HCT116 (cell line): Measurements from ENCODE around the gene TSPAN11.

Experiments
- CBX3 ChIP-seq: IDR thresholded peaks from 2 replicates; pipeline ENCODE4 v1.6.1; 2012; ENCODE audit warnings: low read depth
- EGR1 ChIP-seq: IDR thresholded peaks from 2 replicates; pipeline ENCODE4 v1.6.1; 2012; ENCODE audit warnings: low read depth
- POLR2AphosphoS5 ChIP-seq: IDR thresholded peaks from 2 replicates; pipeline ENCODE4 v1.6.1; 2011; ENCODE audit warnings: mild to moderate bottlenecking, low read depth, low read length, moderate library complexity
- REST ChIP-seq: IDR thresholded peaks from 2 replicates; pipeline ENCODE4 v1.6.1; 2012; ENCODE audit warnings: low read depth
- TCF7L2 ChIP-seq: IDR thresholded peaks from 2 replicates; pipeline ENCODE4 v1.7.0; 2011; ENCODE audit warnings: borderline replicate concordance, inconsistent platforms; ENCODE audit not compliant: insufficient read depth, insufficient read length; ENCODE audit errors: extremely low read depth
- TF ChIP-seq, protein P1 (sequence below), 3 experiments: fragments of 200-600 bp in 1 of 3; sonication (generic) in 1 of 3; IDR thresholded peaks in 2 of 3; conservative IDR thresholded peaks in 1 of 3; 2 replicates each; pipeline ENCODE4 v1.5.1; 2012 to 2017; ENCODE audit warnings: low read depth in 2 of 3, low read length in 2 of 3, antibody characterized with exemption in 1 of 3, borderline replicate concordance in 1 of 3, control low read depth in 1 of 3, mild to moderate bottlenecking in 1 of 3, mixed read lengths in 1 of 3, mixed run types in 1 of 3, moderate library complexity in 1 of 3; ENCODE audit not compliant: insufficient read depth in 1 of 3

GRCh38 chr12:31019561-31019960 is 93.0 kb downstream of the TSPAN11 start:
- TF ChIP-seq POLR2AphosphoS5 (no peak), EGR1 (no peak), CBX3 (no peak), REST (no peak), TCF7L2 (no peak)
- TF ChIP-seq, protein P1, sequence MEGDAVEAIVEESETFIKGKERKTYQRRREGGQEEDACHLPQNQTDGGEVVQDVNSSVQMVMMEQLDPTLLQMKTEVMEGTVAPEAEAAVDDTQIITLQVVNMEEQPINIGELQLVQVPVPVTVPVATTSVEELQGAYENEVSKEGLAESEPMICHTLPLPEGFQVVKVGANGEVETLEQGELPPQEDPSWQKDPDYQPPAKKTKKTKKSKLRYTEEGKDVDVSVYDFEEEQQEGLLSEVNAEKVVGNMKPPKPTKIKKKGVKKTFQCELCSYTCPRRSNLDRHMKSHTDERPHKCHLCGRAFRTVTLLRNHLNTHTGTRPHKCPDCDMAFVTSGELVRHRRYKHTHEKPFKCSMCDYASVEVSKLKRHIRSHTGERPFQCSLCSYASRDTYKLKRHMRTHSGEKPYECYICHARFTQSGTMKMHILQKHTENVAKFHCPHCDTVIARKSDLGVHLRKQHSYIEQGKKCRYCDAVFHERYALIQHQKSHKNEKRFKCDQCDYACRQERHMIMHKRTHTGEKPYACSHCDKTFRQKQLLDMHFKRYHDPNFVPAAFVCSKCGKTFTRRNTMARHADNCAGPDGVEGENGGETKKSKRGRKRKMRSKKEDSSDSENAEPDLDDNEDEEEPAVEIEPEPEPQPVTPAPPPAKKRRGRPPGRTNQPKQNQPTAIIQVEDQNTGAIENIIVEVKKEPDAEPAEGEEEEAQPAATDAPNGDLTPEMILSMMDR (IDR thresholded peaks at IDR 0.05 in 2 of 3, conservative IDR thresholded peaks at IDR 0.05 in 1 of 3; ENCODE audit: borderline replicate concordance in 1 of 3, insufficient read depth in 1 of 3, low read depth in 2 of 3, low read length in 2 of 3), result no peak
